ENCODE measurements around the gene CSMD2.
A peak's percentile ranks its signal among the peaks of the same experiment; 100 is the strongest.

Gene CSMD2

GRCh38 chr1:33633019-33633801 lies 531.8 kb downstream of the CSMD2 start:
- TF ChIP-seq, protein P1, sequence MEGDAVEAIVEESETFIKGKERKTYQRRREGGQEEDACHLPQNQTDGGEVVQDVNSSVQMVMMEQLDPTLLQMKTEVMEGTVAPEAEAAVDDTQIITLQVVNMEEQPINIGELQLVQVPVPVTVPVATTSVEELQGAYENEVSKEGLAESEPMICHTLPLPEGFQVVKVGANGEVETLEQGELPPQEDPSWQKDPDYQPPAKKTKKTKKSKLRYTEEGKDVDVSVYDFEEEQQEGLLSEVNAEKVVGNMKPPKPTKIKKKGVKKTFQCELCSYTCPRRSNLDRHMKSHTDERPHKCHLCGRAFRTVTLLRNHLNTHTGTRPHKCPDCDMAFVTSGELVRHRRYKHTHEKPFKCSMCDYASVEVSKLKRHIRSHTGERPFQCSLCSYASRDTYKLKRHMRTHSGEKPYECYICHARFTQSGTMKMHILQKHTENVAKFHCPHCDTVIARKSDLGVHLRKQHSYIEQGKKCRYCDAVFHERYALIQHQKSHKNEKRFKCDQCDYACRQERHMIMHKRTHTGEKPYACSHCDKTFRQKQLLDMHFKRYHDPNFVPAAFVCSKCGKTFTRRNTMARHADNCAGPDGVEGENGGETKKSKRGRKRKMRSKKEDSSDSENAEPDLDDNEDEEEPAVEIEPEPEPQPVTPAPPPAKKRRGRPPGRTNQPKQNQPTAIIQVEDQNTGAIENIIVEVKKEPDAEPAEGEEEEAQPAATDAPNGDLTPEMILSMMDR (IDR thresholded peaks at IDR 0.05): peak; percentile 99
- H3K27ac ChIP-seq: no peak overlapping the region
- peak; percentile 83 for DNase-seq (ENCODE audit: low spot score)
- peak overlapping the region; percentile 45 for H3K4me3 ChIP-seq

DNA sequence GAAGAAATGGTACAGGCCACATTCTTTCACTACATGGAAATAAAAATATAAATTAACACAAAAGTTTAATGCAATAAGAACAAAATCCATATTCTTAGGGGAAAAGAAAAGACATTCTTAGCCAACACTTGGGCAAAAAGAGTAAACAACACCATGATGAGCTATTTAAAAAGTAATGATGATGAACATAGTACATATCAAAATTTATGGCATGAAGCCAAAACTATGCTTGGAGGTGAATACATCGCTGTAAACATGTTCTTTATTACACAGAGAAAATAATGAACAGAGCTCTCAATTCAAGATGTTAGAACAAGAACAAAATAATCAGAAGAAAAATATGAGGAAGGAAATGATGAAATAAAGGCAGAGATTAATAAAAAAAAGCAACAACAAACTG lies 534.3 kb downstream of the CSMD2 start:
- TF ChIP-seq, protein P1 (IDR thresholded peaks at IDR 0.05): no peak
- Histone ChIP-seq H3K27ac (no peak overlapping the region), H3K4me3 (no peak overlapping the region)
- no peak for DNase-seq (ENCODE audit: low spot score)

- peak; percentile 8 for DNase-seq (ENCODE audit: low spot score)
- TF ChIP-seq, protein P1 (IDR thresholded peaks at IDR 0.05): no peak
- no peak overlapping the region for H3K27ac ChIP-seq
- H3K4me3 ChIP-seq: no peak overlapping the region
These were observed 538.2 kb downstream of the CSMD2 start for GRCh38 chr1:33626801-33627200.

GRCh38 chr1:33624991-33625870 lies 539.8 kb downstream of the CSMD2 start:
- TF ChIP-seq, protein P1 (IDR thresholded peaks at IDR 0.05): no peak
- Histone ChIP-seq H3K27ac (no peak overlapping the region), H3K4me3 (no peak overlapping the region)
- DNase-seq (ENCODE audit: low spot score): peak; percentile 61

GRCh38 chr1:33624261-33624990 lies 540.6 kb downstream of the CSMD2 start:
- Histone ChIP-seq H3K4me3 (no peak overlapping the region), H3K27ac (no peak overlapping the region)
- DNase-seq (ENCODE audit: low spot score): peak; percentile 47
- TF ChIP-seq, protein P1 (IDR thresholded peaks at IDR 0.05): no peak

DNA sequence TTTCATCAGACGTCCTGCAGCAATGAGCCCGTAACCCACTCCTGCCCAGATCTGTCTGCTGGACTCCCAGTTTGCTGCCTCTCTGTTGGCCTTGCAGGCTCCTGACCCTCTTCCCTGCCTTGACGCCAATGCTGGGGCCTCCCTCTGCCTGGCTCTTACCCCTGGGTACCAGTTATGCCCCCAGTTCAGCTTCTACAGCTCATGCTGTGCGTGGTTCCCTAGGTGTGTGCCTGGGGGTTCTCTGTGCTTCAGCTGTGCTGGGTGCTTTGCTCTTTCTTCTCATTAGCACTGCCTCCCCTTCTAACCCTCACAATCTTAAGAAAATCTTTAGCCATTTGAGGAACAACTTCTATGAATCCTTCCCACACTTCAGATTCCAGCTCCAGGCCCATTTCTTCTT lies 541.2 kb downstream of the CSMD2 start:
- Histone ChIP-seq H3K4me3 (no peak overlapping the region), H3K27ac (no peak overlapping the region)
- TF ChIP-seq, protein P1 (IDR thresholded peaks at IDR 0.05): no peak
- DNase-seq (ENCODE audit: low spot score): peak; percentile 50

Data from coronary artery (tissue), 2 donors.